Neural progenitor cell (in vitro differentiated cells): ENCODE data around the gene CCL26.

Experiments used
- CTCF ChIP-seq: fragments of 200-600 bp; sonication (generic); IDR thresholded peaks from 2 replicates; pipeline ENCODE4 v1.5.1; 2017; ENCODE audit warnings: antibody characterized with exemption, mild to moderate bottlenecking
- EZH2 ChIP-seq: fragments of 200-600 bp; sonication (generic); IDR thresholded peaks from 2 replicates; pipeline ENCODE4 v1.6.1; 2017; ENCODE audit warnings: antibody characterized with exemption, mild to moderate bottlenecking, moderate library complexity
- EZH2phosphoT487 ChIP-seq: fragments of 200-600 bp; sonication (generic); IDR thresholded peaks from 2 replicates; pipeline ENCODE4 v1.6.1; 2017; ENCODE audit warnings: antibody characterized with exemption

GRCh38 chr7:75762350-75762917 lies 9.6 kb downstream of the CCL26 start:
- peak; percentile 73 for TF ChIP-seq CTCF
- TF ChIP-seq EZH2 = no peak
- TF ChIP-seq EZH2phosphoT487 = no peak
